Neuronal stem cell (in vitro differentiated cells): ENCODE data around the gene MTERF2.

Experiments used
- DNase-seq: peaks from one replicate; pipeline ENCODE4 v3.0.0-alpha.2; 2013; ENCODE audit warnings: low spot score
- H2AFZ ChIP-seq: one replicate; pipeline ENCODE4 v1.6.1; 2013; ENCODE audit warnings: mild to moderate bottlenecking, low read length, inconsistent platforms
- H2AK5ac ChIP-seq: 2 replicates; pipeline ENCODE4 v1.6.1; 2013; ENCODE audit warnings: low read depth, mild to moderate bottlenecking, inconsistent platforms, low read length, moderate library complexity, mixed read lengths
- H2BK120ac ChIP-seq: 2 replicates; pipeline ENCODE4 v1.6.1; 2013; ENCODE audit warnings: low read depth, mild to moderate bottlenecking, inconsistent platforms, low read length, moderate library complexity, mixed read lengths
- H2BK12ac ChIP-seq: one replicate; pipeline ENCODE4 v1.6.1; 2013; ENCODE audit warnings: low read length, inconsistent platforms
- H2BK15ac ChIP-seq: 2 replicates; pipeline ENCODE4 v1.6.1; 2013; ENCODE audit warnings: mild to moderate bottlenecking, low read length, inconsistent platforms, mixed read lengths
- H2BK5ac ChIP-seq: one replicate; pipeline ENCODE4 v1.6.1; 2013; ENCODE audit warnings: inconsistent platforms, mild to moderate bottlenecking, low read length, moderate library complexity
- H3K14ac ChIP-seq: one replicate; pipeline ENCODE4 v1.6.1; 2013; ENCODE audit warnings: low read length, inconsistent platforms
- H3K18ac ChIP-seq: 2 replicates; pipeline ENCODE4 v1.6.1; 2013; ENCODE audit warnings: low read length, inconsistent platforms
- H3K23ac ChIP-seq: 2 replicates; pipeline ENCODE4 v1.6.1; 2013; ENCODE audit warnings: low read depth, mild to moderate bottlenecking, mixed read lengths, low read length, inconsistent platforms; ENCODE audit not compliant: poor library complexity
- H3K27ac ChIP-seq: replicated peaks from 3 replicates; pipeline ENCODE4 v1.5.1; 2013; ENCODE audit warnings: low read length, inconsistent platforms
- H3K27me3 ChIP-seq, 3 experiments: 2 replicates each; pipeline ENCODE4 v1.6.1; 2013; ENCODE audit warnings: low read length in 3 of 3, mild to moderate bottlenecking in 2 of 3, inconsistent platforms in 1 of 3, low read depth in 1 of 3, mixed read lengths in 1 of 3, moderate library complexity in 1 of 3; ENCODE audit not compliant: control insufficient read depth in 3 of 3, insufficient read depth in 3 of 3
- H3K36me3 ChIP-seq, 2 donors: replicated peaks in 1 of 2; 2 replicates each; pipeline ENCODE4 v1.6.1; 2013; ENCODE audit warnings: low read length in 2 of 2; ENCODE audit not compliant: control insufficient read depth in 2 of 2, insufficient read depth in 2 of 2
- H3K4ac ChIP-seq: 2 replicates; pipeline ENCODE4 v1.6.1; 2013; ENCODE audit warnings: inconsistent platforms, mild to moderate bottlenecking, low read length, moderate library complexity
- H3K4me1 ChIP-seq, 2 donors: 1 replicate in 1 of 2; 2 replicates in 1 of 2; pipeline ENCODE4 v1.6.1; 2013; ENCODE audit warnings: low read length in 2 of 2, low read depth in 1 of 2; ENCODE audit not compliant: control insufficient read depth in 2 of 2, insufficient read depth in 1 of 2
- H3K4me2 ChIP-seq: one replicate; pipeline ENCODE4 v1.6.1; 2013; ENCODE audit warnings: mild to moderate bottlenecking, low read length, inconsistent platforms; ENCODE audit not compliant: insufficient read depth, poor library complexity, severe bottlenecking
- H3K4me3 ChIP-seq, 2 donors: 2 replicates each; pipeline ENCODE4 v1.5.1; 2013; ENCODE audit warnings: low read length in 2 of 2, mild to moderate bottlenecking in 2 of 2, inconsistent platforms in 1 of 2, moderate library complexity in 1 of 2
- H3K79me1 ChIP-seq: one replicate; pipeline ENCODE4 v1.6.1; 2013; ENCODE audit warnings: low read depth, mild to moderate bottlenecking, inconsistent platforms, low read length, moderate library complexity
- H3K9ac ChIP-seq: one replicate; pipeline ENCODE4 v1.6.1; 2013; ENCODE audit warnings: mild to moderate bottlenecking, low read depth, low read length, inconsistent platforms; ENCODE audit not compliant: poor library complexity
- H3K9me3 ChIP-seq, 2 donors: replicated peaks in 1 of 2; 2 replicates each; pipeline versions ENCODE3 to v1.6.1; 2013; ENCODE audit warnings: low read length in 2 of 2, mild to moderate bottlenecking in 2 of 2, inconsistent platforms in 1 of 2, low read depth in 1 of 2, mixed read lengths in 1 of 2, moderate library complexity in 1 of 2; ENCODE audit not compliant: control insufficient read depth in 2 of 2, insufficient read depth in 1 of 2
- H4K8ac ChIP-seq: one replicate; pipeline ENCODE4 v1.6.1; 2013; ENCODE audit warnings: low read depth, mild to moderate bottlenecking, inconsistent platforms, low read length, moderate library complexity
- H4K91ac ChIP-seq: one replicate; pipeline ENCODE4 v1.6.1; 2013; ENCODE audit warnings: low read length, low read depth, mild to moderate bottlenecking, inconsistent platforms; ENCODE audit not compliant: poor library complexity
- WGBS, 2 donors: extraction: QIAGEN DNeasy Blood & Tissue Kit; methylation state at CpG; one replicate each; pipeline ENCODE4 v1.1.7; 2013; ENCODE audit warnings: missing lambda C conversion rate in 2 of 2, mixed read lengths in 1 of 2; ENCODE audit not compliant: insufficient read length in 2 of 2, insufficient replicate concordance in 1 of 2; ENCODE audit errors: extremely low coverage in 2 of 2; 5-methylcytosine and 5-hydroxymethylcytosine counted together

Gene MTERF2

GRCh38 chr12:107017042-107017441 lies 30.1 kb upstream of the MTERF2 start:
- Histone ChIP-seq H3K4ac (no peak overlapping the region), H2AK5ac (no peak overlapping the region), H3K18ac (no peak overlapping the region), H3K4me3 (no peak overlapping the region), H3K4me1 (no peaks in the 10 kb centered on the region), H2BK15ac (no peak overlapping the region), H3K9me3 (no peaks in the 10 kb centered on the region), H3K36me3 (peaks cover 0 to 7% of the 10 kb centered on the region in 2 donors), H3K14ac (no peak overlapping the region), H4K91ac (no peak overlapping the region), H3K4me2 (no peak overlapping the region), H3K27ac (no peak overlapping the region), H3K79me1 (no peaks in the 10 kb centered on the region), H3K9ac (no peak overlapping the region), H2BK12ac (no peak overlapping the region), H3K23ac (no peak overlapping the region), H2AFZ (no peak overlapping the region), H2BK5ac (no peak overlapping the region), H3K27me3 (no peaks in the 10 kb centered on the region), H4K8ac (no peak overlapping the region), H2BK120ac (no peak overlapping the region)
- no CpG with 5 or more reads among the region's 4 CpGs for WGBS, 2 donors
- DNase-seq, result no peak

- no peak overlapping the region for H3K23ac ChIP-seq
- H3K36me3 ChIP-seq, result peaks cover 0 to 7% of the 10 kb centered on the region in 2 donors
- H4K8ac ChIP-seq, result no peak overlapping the region
- no peak overlapping the region for H2AFZ ChIP-seq
- no peak for DNase-seq
- no peak overlapping the region for H3K4me3 ChIP-seq
- H2AK5ac ChIP-seq, result no peak overlapping the region
- no peaks in the 10 kb centered on the region for H3K79me1 ChIP-seq
- no peak overlapping the region for H3K27ac ChIP-seq
- no peak overlapping the region for H3K4ac ChIP-seq
- no peak overlapping the region for H3K14ac ChIP-seq
- no peak overlapping the region for H3K9ac ChIP-seq
- no peaks in the 10 kb centered on the region for H3K27me3 ChIP-seq
- no peaks in the 10 kb centered on the region for H3K4me1 ChIP-seq
- WGBS, 2 donors, result no CpG with 5 or more reads among the region's 3 CpGs
- no peaks in the 10 kb centered on the region for H3K9me3 ChIP-seq
- no peak overlapping the region for H2BK15ac ChIP-seq
- H3K4me2 ChIP-seq, result no peak overlapping the region
- H2BK12ac ChIP-seq, result no peak overlapping the region
- H3K18ac ChIP-seq, result no peak overlapping the region
- H2BK5ac ChIP-seq, result no peak overlapping the region
- no peak overlapping the region for H4K91ac ChIP-seq
- no peak overlapping the region for H2BK120ac ChIP-seq
Observed at GRCh38 chr12:107014055-107014454, 27.1 kb upstream of the MTERF2 start.

- no peak overlapping the region for H3K18ac ChIP-seq
Observed at GRCh38 chr12:107012736-107013425, 25.9 kb upstream of the MTERF2 start.

DNA sequence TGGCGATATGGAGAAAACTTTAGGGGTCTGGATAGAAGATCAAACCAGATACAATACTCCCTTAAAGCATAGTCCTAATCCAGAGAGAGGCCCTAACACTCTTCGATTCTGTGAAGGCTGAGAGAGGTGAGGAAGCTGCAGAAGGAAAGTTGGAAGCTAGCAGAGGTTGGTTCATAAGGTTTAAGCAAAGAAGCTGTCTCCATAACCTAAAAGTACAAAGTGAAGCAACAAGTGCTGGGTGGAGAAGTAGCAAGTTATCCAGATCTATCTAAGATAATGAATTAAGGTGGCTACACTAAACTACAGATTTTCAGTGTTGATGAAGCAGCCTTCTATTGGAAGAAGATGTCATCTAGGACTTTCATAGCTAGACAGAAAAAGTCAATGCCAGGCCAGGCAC lies 24.6 kb upstream of the MTERF2 start:
- Histone ChIP-seq H2BK12ac (no peak overlapping the region), H3K14ac (no peak overlapping the region), H3K18ac (no peak overlapping the region)

More at GRCh38 chr12:107012736-107013425, 25.9 kb upstream of the MTERF2 start:
- H3K27ac ChIP-seq, result no peak overlapping the region
- no peak overlapping the region for H3K23ac ChIP-seq
- no peak overlapping the region for H2AK5ac ChIP-seq
- H3K36me3 ChIP-seq, result peaks cover 0 to 5% of the 10 kb centered on the region in 2 donors
- H3K4me2 ChIP-seq, result no peak overlapping the region
- no peaks in the 10 kb centered on the region for H3K4me1 ChIP-seq
- H4K8ac ChIP-seq, result no peak overlapping the region
- no peak overlapping the region for H2BK15ac ChIP-seq
- H3K9ac ChIP-seq, result no peak overlapping the region
- H2BK5ac ChIP-seq, result no peak overlapping the region
- H3K79me1 ChIP-seq, result no peaks in the 10 kb centered on the region
- H3K14ac ChIP-seq, result no peak overlapping the region
- no peak overlapping the region for H2BK12ac ChIP-seq
- WGBS, 2 donors, result no CpG with 5 or more reads among the region's 1 CpG
- no peak for DNase-seq
- H3K4me3 ChIP-seq, result no peak overlapping the region
- H2AFZ ChIP-seq, result no peak overlapping the region
- no peaks in the 10 kb centered on the region for H3K9me3 ChIP-seq
- H3K27me3 ChIP-seq, result no peaks in the 10 kb centered on the region
- H3K4ac ChIP-seq, result no peak overlapping the region
- H4K91ac ChIP-seq, result no peak overlapping the region
- no peak overlapping the region for H2BK120ac ChIP-seq

More for the DNA sequence above, 24.6 kb upstream of the MTERF2 start:
- no peak overlapping the region for H4K91ac ChIP-seq
- no peak overlapping the region for H3K4ac ChIP-seq
- H3K4me2 ChIP-seq, result no peak overlapping the region
- H3K9ac ChIP-seq, result no peak overlapping the region
- H3K36me3 ChIP-seq, result peaks cover 0 to 5% of the 10 kb centered on the region in 2 donors
- no peaks in the 10 kb centered on the region for H3K79me1 ChIP-seq
- no peaks in the 10 kb centered on the region for H3K4me1 ChIP-seq
- no peak overlapping the region for H3K4me3 ChIP-seq
- H3K9me3 ChIP-seq, result no peaks in the 10 kb centered on the region
- no CpG with 5 or more reads among the region's 2 CpGs for WGBS, 2 donors
- H2AFZ ChIP-seq, result no peak overlapping the region
- H2BK120ac ChIP-seq, result no peak overlapping the region
- H4K8ac ChIP-seq, result no peak overlapping the region
- H3K27me3 ChIP-seq, result no peaks in the 10 kb centered on the region
- no peak for DNase-seq
- H2BK15ac ChIP-seq, result no peak overlapping the region
- H2AK5ac ChIP-seq, result no peak overlapping the region
- no peak overlapping the region for H3K27ac ChIP-seq
- no peak overlapping the region for H2BK5ac ChIP-seq
- H3K23ac ChIP-seq, result no peak overlapping the region
